Measurements from ENCODE around the gene FYN. TPM values are rescaled to one million over a fixed set of nuclear protein-coding genes. Genes with fewer than 3 reads are reported as not detected.

FYN gene
- total RNA-seq, result 45.2 and 87.5 TPM in 2 replicates

GRCh38 chr6:111873178-111874024 is at the start of gene FYN:
FYN (minus strand) TSS chr6:111873452; CDS start chr6:111720051, 153,401 bp downstream.

Other genes starting within 250 kb of the FYN start
- gene CCN6, start 180.7 kb upstream of the FYN start, total RNA-seq, result not detected in 2 replicates
- 18.9 and 29.4 TPM in 2 replicates for gene TUBE1, start 214.0 kb upstream of the FYN start, total RNA-seq
- 14.4 and 26.2 TPM in 2 replicates for gene FAM229B, start 214.1 kb upstream of the FYN start, total RNA-seq